ENCODE results near the gene DYNC2H1. TPM values are rescaled to one million over a fixed set of nuclear protein-coding genes. Genes with fewer than 3 reads are reported as not detected.

The DYNC2H1 gene
- total RNA-seq, 3 donors from 2014 or later = 36.7 to 46.2 (median 40.3) TPM

DNA sequence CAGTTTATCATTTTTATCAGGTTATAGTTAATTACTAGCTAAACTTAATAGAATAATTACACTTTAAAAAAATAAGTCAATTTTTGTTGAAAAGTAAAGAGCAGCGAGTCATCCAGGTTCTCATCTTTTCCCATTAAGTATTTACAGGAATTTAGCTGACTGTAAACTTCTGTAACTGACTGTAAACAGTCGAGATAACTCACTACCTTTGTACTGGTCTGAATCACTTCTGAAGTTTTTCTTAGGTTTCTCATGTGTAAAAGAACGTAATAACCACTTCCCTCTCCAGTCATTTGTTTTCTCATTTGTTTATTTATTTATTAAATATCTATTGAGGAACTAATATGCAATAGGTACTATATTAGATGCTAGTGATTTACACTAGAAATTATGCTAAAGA is 270.8 kb downstream of the DYNC2H1 start:
- no peak for DNase-seq (ENCODE audit: low spot score in 2 of 2)
- Histone ChIP-seq H3K4me1 (no peaks in the 10 kb centered on the region), H3K9me3 (peaks cover 6 to 10% of the 10 kb centered on the region in 2 donors), H3K27ac (no peak overlapping the region), H3K36me3 (no peaks in the 10 kb centered on the region), H3K4me3 (no peak overlapping the region), H3K27me3 (no peaks in the 10 kb centered on the region)
- no peak for TF ChIP-seq POLR2A (IDR thresholded peaks at IDR 0.05)
- no peak for TF ChIP-seq POLR2AphosphoS5 (IDR thresholded peaks at IDR 0.05)
- TF ChIP-seq, protein P1, sequence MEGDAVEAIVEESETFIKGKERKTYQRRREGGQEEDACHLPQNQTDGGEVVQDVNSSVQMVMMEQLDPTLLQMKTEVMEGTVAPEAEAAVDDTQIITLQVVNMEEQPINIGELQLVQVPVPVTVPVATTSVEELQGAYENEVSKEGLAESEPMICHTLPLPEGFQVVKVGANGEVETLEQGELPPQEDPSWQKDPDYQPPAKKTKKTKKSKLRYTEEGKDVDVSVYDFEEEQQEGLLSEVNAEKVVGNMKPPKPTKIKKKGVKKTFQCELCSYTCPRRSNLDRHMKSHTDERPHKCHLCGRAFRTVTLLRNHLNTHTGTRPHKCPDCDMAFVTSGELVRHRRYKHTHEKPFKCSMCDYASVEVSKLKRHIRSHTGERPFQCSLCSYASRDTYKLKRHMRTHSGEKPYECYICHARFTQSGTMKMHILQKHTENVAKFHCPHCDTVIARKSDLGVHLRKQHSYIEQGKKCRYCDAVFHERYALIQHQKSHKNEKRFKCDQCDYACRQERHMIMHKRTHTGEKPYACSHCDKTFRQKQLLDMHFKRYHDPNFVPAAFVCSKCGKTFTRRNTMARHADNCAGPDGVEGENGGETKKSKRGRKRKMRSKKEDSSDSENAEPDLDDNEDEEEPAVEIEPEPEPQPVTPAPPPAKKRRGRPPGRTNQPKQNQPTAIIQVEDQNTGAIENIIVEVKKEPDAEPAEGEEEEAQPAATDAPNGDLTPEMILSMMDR (IDR thresholded peaks at IDR 0.05) = no peak
- intact Hi-C loops (cut with DNase I; ENCODE audit: low total_unique reads) = no loop called here

DNA sequence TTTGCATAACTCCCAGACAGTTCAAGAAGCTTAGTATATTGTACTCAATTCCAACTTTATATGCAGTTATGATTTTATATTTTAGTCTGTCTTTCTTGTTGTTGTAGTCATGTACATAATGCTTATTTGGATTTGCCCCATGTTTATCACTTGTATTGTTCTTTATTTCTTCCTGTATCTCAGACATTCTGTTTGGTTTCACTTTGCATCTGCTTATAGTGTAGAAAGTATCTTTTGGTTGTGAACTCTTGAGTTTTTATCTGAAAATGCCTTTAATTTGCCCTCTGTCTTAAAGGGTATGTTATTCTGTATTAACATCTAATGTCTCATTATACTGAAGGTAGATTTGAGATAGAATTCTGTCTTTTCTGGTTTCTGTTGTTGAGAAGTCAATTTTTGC is 275.4 kb downstream of the DYNC2H1 start:
- Histone ChIP-seq H3K4me1 (no peaks in the 10 kb centered on the region), H3K9me3 (peaks cover 0 to 3% of the 10 kb centered on the region in 2 donors), H3K27me3 (no peaks in the 10 kb centered on the region), H3K4me3 (no peak overlapping the region), H3K36me3 (no peaks in the 10 kb centered on the region), H3K27ac (no peak overlapping the region)
- TF ChIP-seq, protein P1 (IDR thresholded peaks at IDR 0.05) = no peak
- TF ChIP-seq POLR2AphosphoS5 (IDR thresholded peaks at IDR 0.05) (no peak), POLR2A (IDR thresholded peaks at IDR 0.05) (no peak)
- intact Hi-C loops (cut with DNase I; ENCODE audit: low total_unique reads) = no loop called here
- no peak for DNase-seq (ENCODE audit: low spot score in 2 of 2)

DNA sequence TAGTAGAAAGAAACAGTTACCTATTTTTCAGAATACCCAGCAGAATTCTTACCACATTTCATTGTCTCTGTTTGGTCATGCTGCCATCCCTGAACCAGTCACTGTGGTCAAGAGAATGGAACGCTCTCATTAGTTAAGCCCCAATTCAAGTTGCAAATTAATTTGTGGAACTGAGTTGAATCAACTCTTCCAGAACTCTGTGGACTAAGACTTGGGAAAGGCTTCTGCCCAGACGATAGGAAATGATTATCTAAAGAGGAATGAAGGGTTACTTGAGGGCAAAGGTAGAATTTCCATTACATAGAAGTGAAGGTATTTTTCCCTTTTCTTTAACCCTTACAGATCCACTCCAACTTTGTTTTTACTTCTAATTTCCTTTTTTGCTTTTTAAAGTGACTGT is 286.4 kb downstream of the DYNC2H1 start:
- no peaks in the 10 kb centered on the region for H3K27me3 ChIP-seq
- H3K4me1 ChIP-seq = no peaks in the 10 kb centered on the region
- H3K36me3 ChIP-seq = no peaks in the 10 kb centered on the region
- intact Hi-C loops (cut with DNase I; ENCODE audit: low total_unique reads) = no loop called here
- peaks cover 0 to 4% of the 10 kb centered on the region in 2 donors for H3K9me3 ChIP-seq
- DNase-seq (ENCODE audit: low spot score in 2 of 2) = no peak
- TF ChIP-seq POLR2AphosphoS5 (IDR thresholded peaks at IDR 0.05) = no peak
- TF ChIP-seq, protein P1 (IDR thresholded peaks at IDR 0.05) = no peak
- no peak for TF ChIP-seq POLR2A (IDR thresholded peaks at IDR 0.05)
- no peak overlapping the region for H3K27ac ChIP-seq
- H3K4me3 ChIP-seq = no peak overlapping the region

DNA sequence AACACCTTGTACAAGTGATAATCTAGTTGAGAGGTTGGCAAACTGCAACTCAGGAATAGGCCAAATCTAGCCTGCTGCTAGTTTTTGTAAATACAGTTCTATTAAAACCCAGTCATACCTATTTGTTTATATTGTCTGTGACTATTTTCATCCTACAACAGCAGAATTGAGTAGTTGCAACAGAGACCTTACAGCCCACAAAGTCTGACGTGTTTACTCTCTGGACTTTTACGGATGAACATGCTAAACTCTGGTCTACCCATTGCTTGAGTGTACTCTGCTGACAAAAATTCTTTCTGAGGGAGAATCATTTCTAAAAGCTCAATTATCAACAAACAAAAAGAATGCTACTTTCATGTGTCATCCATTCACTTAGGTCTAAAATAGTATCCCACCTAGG is 287.0 kb downstream of the DYNC2H1 start:
- Histone ChIP-seq H3K27me3 (no peaks in the 10 kb centered on the region), H3K4me3 (no peak overlapping the region), H3K4me1 (no peaks in the 10 kb centered on the region), H3K36me3 (no peaks in the 10 kb centered on the region), H3K9me3 (peaks cover 0 to 4% of the 10 kb centered on the region in 2 donors), H3K27ac (no peak overlapping the region)
- intact Hi-C loops (cut with DNase I; ENCODE audit: low total_unique reads) = no loop called here
- no peak for DNase-seq (ENCODE audit: low spot score in 2 of 2)
- TF ChIP-seq POLR2A (IDR thresholded peaks at IDR 0.05) (no peak), POLR2AphosphoS5 (IDR thresholded peaks at IDR 0.05) (no peak)
- TF ChIP-seq, protein P1 (IDR thresholded peaks at IDR 0.05) = no peak

DNA sequence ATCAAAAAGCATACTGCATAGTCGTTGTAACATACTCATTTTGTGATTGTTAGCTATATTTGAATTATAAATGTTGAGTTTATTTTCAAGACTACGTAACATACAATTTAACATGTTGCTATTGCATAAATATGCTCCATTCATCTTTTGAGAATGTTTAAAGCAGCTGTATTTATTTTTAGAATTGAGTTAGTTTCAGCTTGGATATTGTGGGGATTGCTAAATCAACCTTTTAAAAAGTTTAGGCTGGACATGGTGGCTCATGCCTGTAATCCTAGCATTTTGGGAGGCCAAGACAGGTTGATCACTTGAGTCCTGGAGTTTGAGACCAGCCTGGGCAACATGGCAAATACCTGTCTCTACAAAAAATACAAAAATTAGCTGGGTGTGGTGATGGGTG is 288.1 kb downstream of the DYNC2H1 start:
- Histone ChIP-seq H3K4me1 (no peaks in the 10 kb centered on the region), H3K36me3 (no peaks in the 10 kb centered on the region), H3K27me3 (no peaks in the 10 kb centered on the region), H3K9me3 (no peaks in the 10 kb centered on the region), H3K27ac (no peak overlapping the region), H3K4me3 (no peak overlapping the region)
- TF ChIP-seq, protein P1 (IDR thresholded peaks at IDR 0.05) = no peak
- TF ChIP-seq POLR2A (IDR thresholded peaks at IDR 0.05) = no peak
- TF ChIP-seq POLR2AphosphoS5 (IDR thresholded peaks at IDR 0.05) = no peak
- intact Hi-C loops (cut with DNase I; ENCODE audit: low total_unique reads) = no loop called here
- DNase-seq (ENCODE audit: low spot score in 2 of 2) = no peak
